Stomach (tissue), 4 donors: ENCODE measurements around the gene HSH2D.

ENCODE experiments used
- POLR2A ChIP-seq, 4 donors: fragments of 450-650 bp; IDR thresholded peaks; one replicate each; pipeline ENCODE4 v1.6.1; 2016; ENCODE audit warnings: antibody characterized with exemption in 4 of 4, control low read depth in 2 of 4, mild to moderate bottlenecking in 1 of 4, moderate library complexity in 1 of 4
- POLR2AphosphoS5 ChIP-seq, 3 donors: sonication (generic); formaldehyde crosslinking; IDR thresholded peaks; one replicate each; pipeline ENCODE4 v1.6.1; 2016; ENCODE audit warnings: antibody characterized with exemption in 3 of 3

- TF ChIP-seq POLR2A (IDR thresholded peaks at IDR 0.05) (no peak), POLR2AphosphoS5 (IDR thresholded peaks at IDR 0.05) (no peak)
Observed at GRCh38 chr19:16206637-16207036, 63.2 kb downstream of the HSH2D start.
